ENCODE measurements around the gene MLH3. TPM values are rescaled to one million over a fixed set of nuclear protein-coding genes. Genes with fewer than 3 reads are reported as not detected.

The MLH3 gene
- total RNA-seq, 2 donors from 2014 or later: 18.2 to 23.7 TPM

DNA sequence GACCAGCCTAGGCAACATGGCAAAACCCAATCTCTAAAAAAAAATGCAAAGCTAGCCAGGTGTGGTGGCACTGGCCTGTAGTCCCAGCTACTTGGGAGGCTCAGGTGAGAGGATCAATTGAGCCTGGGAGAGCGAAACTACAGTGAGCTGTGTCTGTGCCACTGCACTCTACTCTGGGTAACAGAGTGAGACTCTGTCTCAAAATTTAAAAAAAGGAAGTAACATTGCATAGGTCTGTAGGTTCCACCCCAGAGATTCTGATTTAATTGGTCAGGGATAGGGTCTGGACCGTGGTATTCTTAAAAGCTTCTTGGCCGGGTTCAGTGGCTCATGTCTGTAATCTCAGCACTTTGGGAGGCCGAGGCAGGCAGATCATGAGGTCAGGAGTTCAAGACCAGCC lies 44.4 kb upstream of the MLH3 start:
- ATAC-seq (no peak), DNase-seq (no peak)
- Histone ChIP-seq H3K36me3 (replicated peaks in 1 of 2; ENCODE audit: insufficient read depth in 1 of 2, low read depth in 2 of 2) (peaks cover 0 to 26% of the 10 kb centered on the region in 2 donors), H3K4me1 (no peaks in the 10 kb centered on the region), H3K4me3 (no peak overlapping the region), H3K9me3 (no peaks in the 10 kb centered on the region), H3K27me3 (no peaks in the 10 kb centered on the region), H3K27ac (no peak overlapping the region)
- intact Hi-C loops (cut with DNase I): no loop called here
- WGBS, 2 donors: 79 to 86% methylated on average over 4 of the region's 4 CpGs
- TF ChIP-seq, protein P1, sequence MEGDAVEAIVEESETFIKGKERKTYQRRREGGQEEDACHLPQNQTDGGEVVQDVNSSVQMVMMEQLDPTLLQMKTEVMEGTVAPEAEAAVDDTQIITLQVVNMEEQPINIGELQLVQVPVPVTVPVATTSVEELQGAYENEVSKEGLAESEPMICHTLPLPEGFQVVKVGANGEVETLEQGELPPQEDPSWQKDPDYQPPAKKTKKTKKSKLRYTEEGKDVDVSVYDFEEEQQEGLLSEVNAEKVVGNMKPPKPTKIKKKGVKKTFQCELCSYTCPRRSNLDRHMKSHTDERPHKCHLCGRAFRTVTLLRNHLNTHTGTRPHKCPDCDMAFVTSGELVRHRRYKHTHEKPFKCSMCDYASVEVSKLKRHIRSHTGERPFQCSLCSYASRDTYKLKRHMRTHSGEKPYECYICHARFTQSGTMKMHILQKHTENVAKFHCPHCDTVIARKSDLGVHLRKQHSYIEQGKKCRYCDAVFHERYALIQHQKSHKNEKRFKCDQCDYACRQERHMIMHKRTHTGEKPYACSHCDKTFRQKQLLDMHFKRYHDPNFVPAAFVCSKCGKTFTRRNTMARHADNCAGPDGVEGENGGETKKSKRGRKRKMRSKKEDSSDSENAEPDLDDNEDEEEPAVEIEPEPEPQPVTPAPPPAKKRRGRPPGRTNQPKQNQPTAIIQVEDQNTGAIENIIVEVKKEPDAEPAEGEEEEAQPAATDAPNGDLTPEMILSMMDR (IDR thresholded peaks at IDR 0.05): no peak
- TF ChIP-seq POLR2A (IDR thresholded peaks at IDR 0.05): no peak

DNA sequence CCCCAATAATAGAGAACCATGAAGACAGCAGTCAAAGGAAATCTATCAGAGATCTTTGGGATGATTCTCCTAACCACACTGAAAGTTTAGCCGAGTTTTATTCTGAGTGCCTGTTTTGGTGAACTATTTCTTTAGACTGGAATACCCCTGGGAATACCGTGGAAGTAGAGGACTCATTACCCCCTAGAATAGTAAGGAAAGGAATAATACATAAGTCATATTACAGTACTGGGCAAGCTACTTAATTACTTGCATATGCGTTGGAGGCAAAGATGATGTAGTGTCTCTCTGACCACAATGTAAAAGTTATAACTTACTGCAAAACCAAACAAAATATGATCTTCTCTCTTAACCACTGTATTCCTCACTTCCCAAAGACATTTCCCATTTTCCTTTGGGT lies 43.6 kb upstream of the MLH3 start:
- no peak overlapping the region for H3K4me3 ChIP-seq
- H3K27me3 ChIP-seq: no peaks in the 10 kb centered on the region
- TF ChIP-seq POLR2A (IDR thresholded peaks at IDR 0.05): no peak
- TF ChIP-seq, protein P1 (IDR thresholded peaks at IDR 0.05): no peak
- H3K27ac ChIP-seq: no peak overlapping the region
- no peaks in the 10 kb centered on the region for H3K9me3 ChIP-seq
- H3K36me3 ChIP-seq (replicated peaks in 1 of 2; ENCODE audit: insufficient read depth in 1 of 2, low read depth in 2 of 2): peaks cover 0 to 30% of the 10 kb centered on the region in 2 donors
- 94 to 95% methylated on average over 3 of the region's 3 CpGs for WGBS, 2 donors
- DNase-seq (no peak), ATAC-seq (no peak)
- H3K4me1 ChIP-seq: no peaks in the 10 kb centered on the region
- intact Hi-C loops (cut with DNase I): no loop called here

DNA sequence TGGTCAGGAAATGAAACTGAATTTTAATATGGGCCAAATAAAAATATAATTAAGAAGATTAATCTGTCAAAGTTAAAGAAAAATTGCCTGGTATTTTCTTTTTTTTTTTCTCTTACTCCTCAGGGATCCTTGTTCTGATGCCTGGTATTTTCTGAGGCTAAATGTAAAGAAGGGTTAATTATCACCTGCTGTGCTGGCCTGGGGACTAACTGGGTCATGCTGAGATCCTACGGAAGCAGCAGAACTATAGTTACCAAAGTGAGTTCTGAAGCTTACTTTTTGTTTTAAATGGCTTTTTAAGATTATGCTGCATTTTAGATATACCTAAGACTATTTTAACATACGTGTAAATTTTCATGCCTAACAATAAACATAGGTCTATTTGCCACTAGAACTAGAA lies 41.4 kb upstream of the MLH3 start:
- peaks cover 5 to 32% of the 10 kb centered on the region in 2 donors for H3K36me3 ChIP-seq (replicated peaks in 1 of 2; ENCODE audit: insufficient read depth in 1 of 2, low read depth in 2 of 2)
- no peak for ATAC-seq
- H3K9me3 ChIP-seq: no peaks in the 10 kb centered on the region
- DNase-seq: no peak
- H3K27ac ChIP-seq: no peak overlapping the region
- H3K27me3 ChIP-seq: no peaks in the 10 kb centered on the region
- WGBS, 2 donors: 77 to 82% methylated on average over 2 of the region's 2 CpGs
- TF ChIP-seq, protein P1 (IDR thresholded peaks at IDR 0.05): no peak
- TF ChIP-seq POLR2A (IDR thresholded peaks at IDR 0.05): no peak
- no peaks in the 10 kb centered on the region for H3K4me1 ChIP-seq
- intact Hi-C loops (cut with DNase I): no loop called here
- H3K4me3 ChIP-seq: no peak overlapping the region

DNA sequence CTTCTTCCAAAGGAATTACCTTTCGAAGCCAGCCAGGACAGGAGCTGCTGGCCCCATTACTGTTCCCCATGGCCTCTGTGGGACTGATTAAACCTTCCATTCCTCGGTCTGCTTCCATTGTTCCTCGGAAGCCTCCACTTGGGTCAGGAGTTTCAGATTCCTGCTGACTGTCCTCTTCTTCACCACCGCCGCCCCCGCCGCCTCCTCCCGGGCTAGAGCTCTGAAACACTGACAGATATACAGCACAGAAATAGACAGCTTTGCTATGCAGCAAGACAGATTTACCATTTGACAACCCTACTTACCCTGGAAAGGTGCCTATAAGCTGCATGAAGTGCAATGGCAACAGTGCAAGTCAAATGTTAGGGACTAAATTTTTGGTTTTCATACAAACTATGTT lies 40.0 kb upstream of the MLH3 start:
- no peak for TF ChIP-seq POLR2A (IDR thresholded peaks at IDR 0.05)
- TF ChIP-seq, protein P1 (IDR thresholded peaks at IDR 0.05): no peak
- WGBS, 2 donors: 87 to 93% methylated on average over 8 of the region's 8 CpGs
- no peaks in the 10 kb centered on the region for H3K27me3 ChIP-seq

DNA sequence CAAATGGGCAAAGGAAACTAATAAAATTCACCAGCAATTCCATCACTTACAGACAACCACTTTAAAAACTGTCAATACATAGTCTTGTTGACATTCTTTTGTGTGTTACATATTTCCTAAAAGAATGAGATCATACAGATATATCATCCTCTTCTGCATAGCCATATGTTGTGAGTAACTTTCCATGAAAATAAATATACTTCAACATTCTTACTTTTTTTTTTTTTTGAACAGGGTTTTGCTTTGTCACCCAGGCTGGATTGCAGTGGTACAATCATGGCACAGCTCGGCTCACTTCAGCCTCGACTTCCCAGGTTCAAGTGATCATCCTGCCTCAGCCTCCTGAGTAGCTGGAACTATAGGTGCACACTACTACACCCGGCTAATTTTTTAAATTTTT lies 39.1 kb upstream of the MLH3 start:
- H3K4me3 ChIP-seq: no peak overlapping the region
- no peak overlapping the region for H3K27ac ChIP-seq
- TF ChIP-seq, protein P1 (IDR thresholded peaks at IDR 0.05): no peak
- TF ChIP-seq POLR2A (IDR thresholded peaks at IDR 0.05): no peak
- peaks cover 7 to 35% of the 10 kb centered on the region in 2 donors for H3K36me3 ChIP-seq (replicated peaks in 1 of 2; ENCODE audit: insufficient read depth in 1 of 2, low read depth in 2 of 2)
- ATAC-seq: no peak
- no peaks in the 10 kb centered on the region for H3K27me3 ChIP-seq
- H3K9me3 ChIP-seq: no peaks in the 10 kb centered on the region
- intact Hi-C loops (cut with DNase I): no loop called here
- 91 to 92% methylated on average over 3 of the region's 3 CpGs for WGBS, 2 donors
- H3K4me1 ChIP-seq: no peaks in the 10 kb centered on the region
- no peak for DNase-seq

More for the DNA sequence above, 40.0 kb upstream of the MLH3 start:
- no peak overlapping the region for H3K4me3 ChIP-seq
- ATAC-seq (no peak), DNase-seq (no peak)
- no peaks in the 10 kb centered on the region for H3K4me1 ChIP-seq
- H3K9me3 ChIP-seq: no peaks in the 10 kb centered on the region
- no peak overlapping the region for H3K27ac ChIP-seq
- intact Hi-C loops (cut with DNase I): no loop called here
- H3K36me3 ChIP-seq (replicated peaks in 1 of 2; ENCODE audit: insufficient read depth in 1 of 2, low read depth in 2 of 2): peaks cover 7 to 35% of the 10 kb centered on the region in 2 donors

All from body of pancreas (tissue), 4 donors.